Skeletal muscle satellite cell (primary cell): Measurements from ENCODE around the gene HDGFL3.

Experiments
- H3K27me3 ChIP-seq: 2 replicates; pipeline ENCODE4 v1.7.0; 2013; ENCODE audit warnings: low read length; ENCODE audit not compliant: control insufficient read depth, insufficient read depth
- H3K36me3 ChIP-seq: 2 replicates; pipeline ENCODE4 v1.7.0; 2013; ENCODE audit warnings: mild to moderate bottlenecking, control low read depth, low read length; ENCODE audit not compliant: insufficient read depth
- H3K4me1 ChIP-seq: 2 replicates; pipeline ENCODE4 v1.7.0; 2013; ENCODE audit warnings: low read length; ENCODE audit not compliant: control insufficient read depth, insufficient read depth
- H3K4me2 ChIP-seq: 2 replicates; pipeline ENCODE4 v1.7.0; 2013; ENCODE audit warnings: mild to moderate bottlenecking, low read length
- H3K4me3 ChIP-seq: 2 replicates; pipeline ENCODE4 v1.7.0; 2013; ENCODE audit warnings: low read length
- H3K9ac ChIP-seq: 2 replicates; pipeline ENCODE4 v1.7.0; 2013; ENCODE audit warnings: mild to moderate bottlenecking, low read depth, low read length, moderate library complexity
- H3K9me3 ChIP-seq: replicated peaks from 2 replicates; pipeline ENCODE4 v1.7.0; 2013; ENCODE audit warnings: mild to moderate bottlenecking, control low read depth, low read length

HDGFL3 gene

GRCh38 chr15:83119968-83120581 lies 87.5 kb downstream of the HDGFL3 start:
- H3K36me3 ChIP-seq, result no peaks in the 10 kb centered on the region
- H3K4me2 ChIP-seq, result no peak overlapping the region
- H3K4me1 ChIP-seq, result no peaks in the 10 kb centered on the region
- no peak overlapping the region for H3K4me3 ChIP-seq
- H3K9ac ChIP-seq, result no peak overlapping the region
- no peaks in the 10 kb centered on the region for H3K27me3 ChIP-seq
- H3K9me3 ChIP-seq, result no peaks in the 10 kb centered on the region

GRCh38 chr15:83118968-83119367 lies 88.7 kb downstream of the HDGFL3 start:
- Histone ChIP-seq H3K36me3 (no peaks in the 10 kb centered on the region), H3K27me3 (no peaks in the 10 kb centered on the region)

GRCh38 chr15:83118291-83118827 lies 89.3 kb downstream of the HDGFL3 start:
- Histone ChIP-seq H3K4me1 (peaks cover under 1% of the 10 kb centered on the region), H3K9ac (no peak overlapping the region), H3K27me3 (no peaks in the 10 kb centered on the region), H3K36me3 (no peaks in the 10 kb centered on the region), H3K9me3 (no peaks in the 10 kb centered on the region), H3K4me3 (no peak overlapping the region), H3K4me2 (no peak overlapping the region)

More at GRCh38 chr15:83118968-83119367, 88.7 kb downstream of the HDGFL3 start:
- H3K9ac ChIP-seq, result no peak overlapping the region
- no peak overlapping the region for H3K4me3 ChIP-seq
- no peaks in the 10 kb centered on the region for H3K9me3 ChIP-seq
- H3K4me2 ChIP-seq, result no peak overlapping the region
- H3K4me1 ChIP-seq, result no peaks in the 10 kb centered on the region

- no peaks in the 10 kb centered on the region for H3K9me3 ChIP-seq
- H3K9ac ChIP-seq, result no peak overlapping the region
- H3K36me3 ChIP-seq, result no peaks in the 10 kb centered on the region
- H3K27me3 ChIP-seq, result no peaks in the 10 kb centered on the region
- H3K4me3 ChIP-seq, result no peak overlapping the region
- H3K4me2 ChIP-seq, result no peak overlapping the region
- peaks cover 14% of the 10 kb centered on the region for H3K4me1 ChIP-seq
Observed at GRCh38 chr15:83115831-83116565, 91.6 kb downstream of the HDGFL3 start.

- H3K36me3 ChIP-seq, result no peaks in the 10 kb centered on the region
- no peaks in the 10 kb centered on the region for H3K27me3 ChIP-seq
- H3K9ac ChIP-seq, result no peak overlapping the region
- H3K4me1 ChIP-seq, result peaks cover 14% of the 10 kb centered on the region
- no peak overlapping the region for H3K4me2 ChIP-seq
- H3K4me3 ChIP-seq, result no peak overlapping the region
- H3K9me3 ChIP-seq, result no peaks in the 10 kb centered on the region
Observed at GRCh38 chr15:83115410-83115809, 92.2 kb downstream of the HDGFL3 start.

- no peak overlapping the region for H3K4me2 ChIP-seq
- H3K27me3 ChIP-seq, result no peaks in the 10 kb centered on the region
- H3K4me1 ChIP-seq, result peaks cover 14% of the 10 kb centered on the region
- H3K9ac ChIP-seq, result no peak overlapping the region
- no peaks in the 10 kb centered on the region for H3K9me3 ChIP-seq
- no peak overlapping the region for H3K4me3 ChIP-seq
- H3K36me3 ChIP-seq, result no peaks in the 10 kb centered on the region
Observed at GRCh38 chr15:83114856-83115255, 92.8 kb downstream of the HDGFL3 start.

GRCh38 chr15:83113881-83114674 lies 93.5 kb downstream of the HDGFL3 start:
- Histone ChIP-seq H3K36me3 (no peaks in the 10 kb centered on the region), H3K4me2 (no peak overlapping the region)

GRCh38 chr15:83112956-83113299 lies 94.7 kb downstream of the HDGFL3 start:
- Histone ChIP-seq H3K27me3 (peaks cover 3% of the 10 kb centered on the region), H3K4me1 (peaks cover 24% of the 10 kb centered on the region), H3K9me3 (no peaks in the 10 kb centered on the region), H3K4me3 (no peak overlapping the region), H3K4me2 (peak overlapping the region; percentile 56), H3K36me3 (no peaks in the 10 kb centered on the region), H3K9ac (no peak overlapping the region)

More at GRCh38 chr15:83113881-83114674, 93.5 kb downstream of the HDGFL3 start:
- H3K4me1 ChIP-seq, result peaks cover 14% of the 10 kb centered on the region
- no peak overlapping the region for H3K9ac ChIP-seq
- H3K9me3 ChIP-seq, result no peaks in the 10 kb centered on the region
- no peaks in the 10 kb centered on the region for H3K27me3 ChIP-seq
- no peak overlapping the region for H3K4me3 ChIP-seq

- no peaks in the 10 kb centered on the region for H3K9me3 ChIP-seq
- H3K4me3 ChIP-seq, result no peak overlapping the region
- peaks cover 5% of the 10 kb centered on the region for H3K27me3 ChIP-seq
- H3K36me3 ChIP-seq, result no peaks in the 10 kb centered on the region
- H3K4me2 ChIP-seq, result peak overlapping the region; percentile 56
- peaks cover 28% of the 10 kb centered on the region for H3K4me1 ChIP-seq
- H3K9ac ChIP-seq, result no peak overlapping the region
Observed at GRCh38 chr15:83112233-83112955, 95.2 kb downstream of the HDGFL3 start.

- Histone ChIP-seq H3K9ac (no peak overlapping the region), H3K4me1 (peaks cover 32% of the 10 kb centered on the region), H3K4me2 (no peak overlapping the region), H3K4me3 (no peak overlapping the region), H3K27me3 (peaks cover 8% of the 10 kb centered on the region), H3K36me3 (no peaks in the 10 kb centered on the region), H3K9me3 (no peaks in the 10 kb centered on the region)
Observed at GRCh38 chr15:83111149-83111548, 96.5 kb downstream of the HDGFL3 start.

GRCh38 chr15:83110381-83110780 lies 97.2 kb downstream of the HDGFL3 start:
- Histone ChIP-seq H3K4me1 (peaks cover 32% of the 10 kb centered on the region), H3K9ac (no peak overlapping the region), H3K9me3 (no peaks in the 10 kb centered on the region), H3K4me2 (no peak overlapping the region), H3K36me3 (no peaks in the 10 kb centered on the region), H3K27me3 (peaks cover 8% of the 10 kb centered on the region), H3K4me3 (no peak overlapping the region)
